IPS-11a (cell line): ENCODE data around the gene LRRC38.
"Not testable (repeated sequence)": the region's sequence is repeated elsewhere in the genome, so short reads cannot be mapped to it uniquely, and the experiment has no call there.

Experiments used
- H3K4me3 ChIP-seq: one replicate; pipeline ENCODE4 v1.5.1; 2013; ENCODE audit warnings: low read depth, low read length, control low read depth

Gene LRRC38

DNA sequence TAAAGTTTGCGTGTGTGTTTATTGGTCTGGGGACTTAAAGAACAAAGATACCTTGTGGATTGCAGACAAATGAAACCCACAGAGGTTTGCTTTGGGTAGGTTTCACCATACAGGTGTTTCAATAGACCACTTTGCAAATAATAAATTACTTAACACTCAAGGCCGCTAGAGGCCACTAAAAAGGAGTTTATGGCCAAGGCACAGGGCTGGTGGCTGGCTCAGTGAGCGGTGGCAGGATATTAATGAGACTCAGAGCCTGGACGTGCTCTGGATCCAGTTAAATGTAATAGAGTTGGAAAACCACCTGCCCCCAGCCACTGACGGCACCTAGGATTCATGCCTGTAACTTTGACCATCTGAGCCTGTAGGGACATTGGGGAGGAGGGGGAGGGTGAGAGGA, 44.5 kb downstream of the LRRC38 start:
- no peak overlapping the region for H3K4me3 ChIP-seq

DNA sequence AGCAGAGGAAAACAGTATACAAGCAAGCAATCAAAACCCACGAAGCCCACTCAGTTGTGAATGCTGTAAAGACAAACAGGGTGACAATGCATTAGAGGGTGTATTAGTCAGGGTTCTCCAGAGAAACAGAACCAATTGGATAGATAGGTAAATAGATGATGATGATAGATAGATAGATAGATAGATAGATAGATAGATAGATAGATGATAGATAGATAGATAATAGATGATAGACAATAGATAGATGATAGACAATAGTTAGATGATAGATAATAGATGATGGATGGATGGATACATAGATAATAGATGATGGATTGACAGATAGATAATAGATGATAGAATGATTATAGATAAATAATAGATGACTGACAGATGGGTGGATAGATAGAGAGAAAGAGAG, 48.3 kb downstream of the LRRC38 start:
- no peak overlapping the region for H3K4me3 ChIP-seq

DNA sequence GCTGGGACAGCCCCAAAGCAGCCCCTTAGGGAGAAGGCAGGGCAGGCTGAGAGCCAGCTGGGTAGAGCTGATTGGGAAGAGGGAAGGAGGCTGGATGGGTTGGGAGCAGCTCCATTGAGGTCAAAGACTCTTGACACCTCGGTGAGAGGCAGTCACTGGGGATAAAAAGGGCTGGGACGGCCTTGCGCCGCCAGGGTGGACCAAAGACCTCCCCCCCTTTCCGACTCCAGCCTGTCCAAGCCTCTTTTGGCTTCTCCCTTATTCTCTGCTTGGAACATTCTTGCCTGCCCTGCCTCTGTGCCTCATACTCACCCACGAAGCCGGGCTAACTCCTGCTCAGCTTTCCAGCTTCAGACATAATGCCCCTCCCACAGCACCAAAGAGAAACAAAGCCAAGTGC, 51.1 kb downstream of the LRRC38 start:
- H3K4me3 ChIP-seq, result no peak overlapping the region

DNA sequence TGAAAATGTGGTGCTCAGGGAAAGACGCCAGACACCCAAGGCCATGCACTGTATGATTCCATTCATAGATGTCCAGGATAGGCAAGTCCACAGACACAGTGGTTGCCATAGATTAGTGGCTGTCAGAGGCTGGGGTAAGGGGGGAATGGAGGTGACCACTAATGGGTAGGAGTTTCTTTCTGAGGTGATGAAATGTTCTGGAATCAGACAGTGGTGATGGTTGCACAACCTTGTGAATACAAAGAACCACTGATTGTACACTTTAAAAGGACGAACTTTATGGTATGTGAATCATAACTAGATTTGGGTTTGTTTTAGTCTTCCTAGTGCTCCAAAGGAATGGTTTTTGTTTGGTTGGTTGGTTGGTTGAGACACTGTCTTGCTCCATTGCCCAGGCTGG, 51.8 kb downstream of the LRRC38 start:
- H3K4me3 ChIP-seq, result no peak overlapping the region

DNA sequence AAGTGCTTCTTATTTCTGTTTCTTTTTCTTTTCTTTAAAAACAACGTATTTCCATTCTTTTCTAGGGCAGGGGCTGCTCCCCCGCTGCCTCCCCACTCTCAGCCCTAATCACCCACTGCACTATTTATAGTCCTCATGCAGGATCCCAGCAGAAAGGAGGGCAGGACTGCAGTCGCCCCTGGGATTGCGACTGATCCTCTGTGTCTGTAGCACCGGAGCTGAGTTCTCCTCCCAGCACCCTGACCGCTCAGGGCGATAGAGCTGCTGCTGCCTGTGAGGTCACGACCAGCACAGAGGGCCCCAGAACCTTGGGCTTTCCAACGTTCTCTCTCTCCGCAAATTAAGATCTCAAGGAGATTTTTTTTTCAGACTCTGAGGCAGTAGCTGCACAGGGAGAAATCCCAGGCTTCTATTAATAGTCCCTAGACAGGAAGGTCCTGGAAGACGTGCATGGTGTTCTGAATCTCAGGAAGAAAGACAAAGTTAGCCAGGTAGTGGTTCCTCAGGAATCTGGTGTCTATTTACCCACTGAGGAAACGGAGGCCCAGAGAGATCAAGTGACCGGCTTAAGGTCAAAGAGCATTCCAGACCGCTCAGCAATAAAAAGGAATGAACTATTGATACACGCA, 56.8 kb downstream of the LRRC38 start:
- no peak overlapping the region for H3K4me3 ChIP-seq

DNA sequence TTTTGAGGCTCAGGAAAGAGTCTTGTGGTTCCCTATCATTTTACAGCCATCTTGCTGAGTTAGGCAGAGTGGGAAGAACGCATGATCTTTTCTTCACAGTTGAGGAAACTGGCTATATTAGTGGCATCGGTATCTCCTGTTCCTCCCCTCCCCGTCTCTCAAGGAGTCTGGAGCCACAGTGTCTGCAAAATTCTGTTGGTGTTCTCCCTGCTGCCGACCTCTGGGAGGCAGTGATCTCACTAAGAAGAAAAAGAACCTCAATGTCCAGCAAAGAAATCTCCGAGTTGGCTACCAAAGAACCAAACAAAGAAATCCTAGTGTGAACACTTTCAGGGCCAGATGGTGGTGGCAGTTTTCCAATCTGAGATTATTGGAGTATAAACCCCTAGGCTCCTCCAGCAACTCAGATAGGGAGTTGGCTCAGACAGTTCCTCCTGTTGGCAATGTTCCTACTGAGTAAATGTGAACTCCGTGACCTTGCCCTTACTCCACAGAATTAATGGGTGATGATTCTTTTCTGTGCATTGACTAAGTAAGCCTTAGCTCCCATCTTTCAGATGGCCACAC, 62.3 kb downstream of the LRRC38 start:
- H3K4me3 ChIP-seq, result no peak overlapping the region

DNA sequence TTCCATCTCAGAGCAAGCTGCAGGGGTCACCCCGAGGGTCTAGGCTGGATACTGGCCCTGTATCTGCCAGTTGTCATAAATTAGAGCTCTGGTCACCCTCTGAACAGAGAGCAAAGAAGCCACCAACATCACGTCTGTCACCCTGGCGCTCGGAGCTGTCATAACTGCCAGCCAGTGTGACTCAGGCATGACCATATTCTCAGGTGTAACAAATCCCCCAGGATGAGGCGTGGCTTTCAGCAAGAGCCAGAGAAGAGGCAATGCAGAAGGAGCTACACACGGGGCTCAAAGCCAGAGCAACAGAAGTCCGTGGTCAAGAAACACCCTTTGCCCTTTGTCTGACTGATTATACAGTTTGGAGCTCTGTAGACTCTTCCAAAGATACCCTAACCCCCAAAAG, 63.6 kb downstream of the LRRC38 start:
- no peak overlapping the region for H3K4me3 ChIP-seq

DNA sequence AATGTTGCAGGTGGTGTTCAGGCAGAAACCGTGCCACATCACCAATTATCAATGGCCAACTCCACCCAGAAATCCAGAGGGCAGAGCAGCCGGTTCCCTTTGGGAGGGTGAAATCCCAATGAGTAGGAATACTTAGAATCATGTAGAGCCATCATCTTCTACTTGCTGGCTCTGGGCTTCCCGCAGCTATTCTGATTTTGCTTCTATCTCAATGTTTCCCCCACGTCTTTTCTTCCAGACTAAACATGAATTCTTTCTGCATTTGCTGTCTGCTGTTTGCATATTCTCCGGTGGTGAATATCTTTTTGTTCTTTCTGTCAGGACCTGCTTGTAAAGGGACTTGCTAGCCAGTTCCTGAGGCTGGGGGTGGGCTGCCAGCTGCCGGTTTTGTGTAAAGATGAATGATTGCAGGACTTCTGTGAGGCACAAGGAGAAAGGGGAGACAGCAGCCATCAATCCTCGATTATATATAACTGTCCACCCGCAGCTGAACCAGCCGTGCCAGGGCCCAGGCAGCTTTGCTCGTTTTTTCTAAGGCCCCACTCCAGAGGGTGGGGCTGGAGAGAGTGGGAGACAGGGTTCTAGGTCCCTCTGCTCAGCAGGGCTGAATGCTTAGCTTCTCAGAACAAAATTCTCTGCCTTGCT, 70.3 kb downstream of the LRRC38 start:
- H3K4me3 ChIP-seq, result no peak overlapping the region

DNA sequence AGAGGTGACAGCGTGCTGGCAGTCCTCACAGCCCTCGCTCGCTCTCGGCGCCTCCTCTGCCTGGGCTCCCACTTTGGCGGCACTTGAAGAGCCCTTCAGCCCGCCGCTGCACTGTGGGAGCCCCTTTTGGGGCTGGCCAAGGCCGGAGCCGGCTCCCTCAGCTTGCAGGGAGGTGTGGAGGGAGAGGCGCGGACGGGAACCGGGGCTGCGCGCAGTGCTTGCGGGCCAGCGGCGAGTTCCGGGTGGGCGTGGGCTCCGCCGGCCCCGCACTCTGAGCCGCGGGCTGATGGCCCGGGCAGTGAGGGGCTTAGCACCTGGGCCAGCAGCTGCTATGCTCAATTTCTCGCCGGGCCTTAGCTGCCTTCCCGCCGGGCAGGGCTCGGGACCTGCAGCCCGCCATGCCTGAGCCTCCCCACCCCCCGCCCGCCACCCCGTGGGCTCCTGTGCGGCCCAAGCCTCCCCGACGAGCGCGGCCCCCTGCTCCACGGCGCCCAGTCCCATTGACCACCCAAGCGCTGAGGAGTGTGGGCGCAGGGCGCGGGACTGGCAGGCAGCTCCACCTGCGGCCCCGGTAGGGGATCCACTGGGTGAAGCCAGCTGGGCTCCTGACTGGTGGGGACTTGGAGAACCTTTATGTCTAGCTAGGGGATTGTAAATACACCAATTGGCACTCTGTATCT, 74.6 kb downstream of the LRRC38 start:
- H3K4me3 ChIP-seq, result not testable (repeated sequence)

DNA sequence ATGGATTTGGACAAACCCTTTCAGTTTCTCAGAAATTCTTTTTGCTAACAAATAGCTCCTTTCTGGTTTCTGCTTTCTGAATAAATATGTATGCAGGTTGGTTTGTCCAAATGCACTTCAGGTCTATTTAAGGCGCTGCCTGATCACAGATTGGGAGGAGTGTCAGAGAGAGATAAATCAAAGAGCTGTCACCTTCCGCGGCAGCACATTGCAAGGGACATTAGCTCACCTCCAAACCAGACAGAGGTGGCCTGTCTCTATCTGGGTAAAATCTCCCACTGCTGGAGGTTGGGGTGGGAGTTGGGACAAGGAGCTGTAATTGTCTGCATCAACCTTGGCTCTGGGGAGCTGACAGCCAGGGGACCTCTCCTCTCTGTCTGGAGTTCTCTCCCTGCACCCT, 78.3 kb downstream of the LRRC38 start:
- no peak overlapping the region for H3K4me3 ChIP-seq

DNA sequence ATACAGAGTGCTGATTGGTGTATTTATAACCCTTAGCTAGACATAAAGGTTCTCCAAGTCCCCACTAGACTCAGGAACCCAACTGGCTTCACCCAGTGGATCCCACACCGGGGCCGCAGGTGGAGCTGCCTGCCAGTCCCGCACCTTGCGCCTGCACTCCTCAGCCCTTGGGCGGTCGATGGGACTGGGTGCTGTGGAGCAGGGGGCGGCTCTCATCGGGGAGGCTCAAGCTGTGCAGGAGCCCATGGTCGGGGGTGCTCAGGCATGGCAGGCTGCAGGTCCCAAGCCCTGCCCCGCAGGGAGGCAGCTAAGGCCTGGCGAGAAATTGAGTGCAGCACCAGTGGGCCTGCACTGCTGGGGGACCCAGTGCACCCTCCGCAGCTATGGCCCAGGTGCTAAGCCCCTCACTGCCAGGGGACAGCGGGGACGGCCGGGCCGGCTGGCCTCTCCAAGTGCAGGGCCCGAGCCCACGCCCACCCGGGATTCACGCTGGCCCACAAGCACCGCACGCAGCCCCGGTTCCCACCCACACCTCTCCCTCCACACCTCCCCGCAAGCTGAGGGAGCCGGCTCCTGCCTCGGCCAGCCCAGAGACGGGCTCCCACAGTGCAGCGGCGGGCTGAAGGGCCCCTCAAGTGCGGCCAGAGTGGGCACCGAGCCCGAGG, 80.0 kb downstream of the LRRC38 start:
- H3K4me3 ChIP-seq, result not testable (repeated sequence)

DNA sequence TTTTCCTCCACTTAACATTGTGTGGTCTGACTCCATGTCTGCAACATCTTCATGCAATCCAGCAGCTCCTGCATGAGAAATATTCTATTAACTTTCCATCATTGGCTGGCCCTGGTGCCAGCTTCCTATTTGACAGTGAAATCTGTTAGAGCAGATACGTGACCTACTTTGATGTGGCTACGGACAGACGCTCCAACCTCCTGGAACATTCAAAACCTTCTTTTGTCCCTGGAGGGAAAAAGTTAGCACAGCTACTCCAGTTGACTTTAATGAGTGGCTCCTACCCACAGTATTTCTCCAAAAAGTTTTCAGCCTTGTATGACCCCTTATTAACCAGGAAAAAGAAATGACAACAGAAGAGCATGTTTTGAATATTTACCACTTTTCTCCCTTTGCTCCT, 81.6 kb downstream of the LRRC38 start:
- H3K4me3 ChIP-seq, result no peak overlapping the region

DNA sequence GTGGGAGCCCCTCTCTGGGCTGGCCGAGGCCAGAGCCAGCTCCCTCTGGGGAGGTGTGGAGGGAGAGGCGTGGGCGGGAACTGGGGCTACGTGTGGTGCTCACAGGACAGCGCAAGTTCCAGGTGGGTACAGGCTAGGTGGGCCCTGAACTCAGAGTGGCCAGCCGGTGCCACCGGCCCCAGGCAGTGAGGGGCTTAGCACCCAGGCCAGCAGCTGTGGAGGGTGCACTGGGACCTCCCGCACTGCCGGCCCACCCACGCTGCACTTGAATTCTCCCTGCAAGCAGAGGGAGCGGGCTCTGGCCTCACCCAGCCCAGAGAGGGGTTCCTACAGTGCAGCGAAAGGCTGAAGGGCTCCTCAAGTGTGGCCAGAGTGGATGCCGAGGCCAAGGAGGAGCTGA, 83.3 kb downstream of the LRRC38 start:
- no peak overlapping the region for H3K4me3 ChIP-seq
